DMS114 treated with DMSO at 0.1 percent for 48 hours (cell line): ENCODE results near the gene ZNF638.
A peak's percentile ranks its signal among the peaks of the same experiment; 100 is the strongest.
"Not testable (repeated sequence)": the region's sequence is repeated elsewhere in the genome, so short reads cannot be mapped to it uniquely, and the experiment has no call there.

Source experiments
- DNase-seq: peaks from one replicate; lab custom pipeline; 2025; ENCODE audit not compliant: unreplicated experiment; lab: John Stamatoyannopoulos, UW

Gene ZNF638

GRCh38 chr2:71331581-71332434 lies at the start of gene ZNF638:
ZNF638 (plus strand) TSS chr2:71331782; CDS start chr2:71348955, 17,173 bp downstream.
- peak; percentile 91 for DNase-seq

GRCh38 chr2:71281950-71282349 lies 49.6 kb upstream of the ZNF638 start:
- DNase-seq: no peak

- no peak for DNase-seq
Observed at GRCh38 chr2:71282493-71282892, 49.1 kb upstream of the ZNF638 start.

GRCh38 chr2:71283131-71283530 lies 48.5 kb upstream of the ZNF638 start:
- no peak for DNase-seq

GRCh38 chr2:71285706-71286105 lies 45.9 kb upstream of the ZNF638 start:
- DNase-seq: no peak

- DNase-seq: no peak
Observed at GRCh38 chr2:71291398-71291797, 40.2 kb upstream of the ZNF638 start.

- DNase-seq: no peak
Observed at GRCh38 chr2:71292159-71292558, 39.4 kb upstream of the ZNF638 start.

GRCh38 chr2:71298914-71299313 lies 32.7 kb upstream of the ZNF638 start:
- DNase-seq: no peak

GRCh38 chr2:71299507-71299906 lies 32.1 kb upstream of the ZNF638 start:
- peak; percentile 35 for DNase-seq

GRCh38 chr2:71303849-71304248 lies 27.7 kb upstream of the ZNF638 start:
- no peak for DNase-seq

- DNase-seq: no peak
Observed at GRCh38 chr2:71306762-71307161, 24.8 kb upstream of the ZNF638 start.

GRCh38 chr2:71313016-71313766 lies 18.4 kb upstream of the ZNF638 start:
- no peak for DNase-seq

- DNase-seq: no peak
Observed at GRCh38 chr2:71317060-71317459, 14.5 kb upstream of the ZNF638 start.

GRCh38 chr2:71317900-71318299 lies 13.7 kb upstream of the ZNF638 start:
- not testable (repeated sequence) for DNase-seq

GRCh38 chr2:71323386-71323785 lies 8.2 kb upstream of the ZNF638 start:
- no peak for DNase-seq

GRCh38 chr2:71326968-71327367 lies 4.6 kb upstream of the ZNF638 start:
- DNase-seq: no peak

GRCh38 chr2:71327916-71328315 lies 3.7 kb upstream of the ZNF638 start:
- DNase-seq: no peak

- DNase-seq: no peak
Observed at GRCh38 chr2:71330155-71330554, 1.4 kb upstream of the ZNF638 start.

- DNase-seq: no peak
Observed at GRCh38 chr2:71330585-71331330, 824 bp upstream of the ZNF638 start.

GRCh38 chr2:71331331-71331580 lies 326 bp upstream of the ZNF638 start:
- not testable (repeated sequence) for DNase-seq

GRCh38 chr2:71332435-71332796 lies 834 bp downstream of the ZNF638 start:
- DNase-seq: no peak

GRCh38 chr2:71333619-71334018 lies 2.0 kb downstream of the ZNF638 start:
- DNase-seq: no peak
